GM12875 (cell line): ENCODE measurements around the gene GMPS.

Experiments used
- H3K4me3 ChIP-seq: one replicate; pipeline ENCODE4 v1.5.1; 2011; ENCODE audit warnings: low read depth, low read length, control low read depth
- TF ChIP-seq, protein P1 (sequence below): IDR thresholded peaks from 2 replicates; pipeline ENCODE4 v1.5.1; 2011; ENCODE audit warnings: low read depth, mild to moderate bottlenecking, control low read depth, inconsistent platforms, low read length, moderate library complexity, borderline replicate concordance; ENCODE audit not compliant: insufficient read depth

Gene GMPS

DNA sequence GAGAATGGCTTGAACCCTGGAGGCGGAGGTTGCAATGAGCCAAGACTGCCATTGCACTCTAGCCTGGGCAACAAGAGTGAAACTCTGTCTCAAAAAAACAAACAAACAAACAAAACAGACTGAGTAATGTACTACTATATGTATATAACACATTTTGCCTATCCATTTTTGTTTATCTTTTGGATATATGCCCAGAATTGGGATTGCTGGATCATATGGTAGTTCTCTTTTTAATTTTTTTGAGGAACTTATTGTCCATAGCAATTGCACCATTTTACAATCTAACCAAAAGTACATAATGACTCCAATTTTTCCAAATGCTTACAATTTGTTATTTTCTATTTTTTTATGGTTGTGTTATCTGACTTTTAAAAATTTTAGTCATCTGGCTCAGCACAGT, 47.3 kb downstream of the GMPS start:
- TF ChIP-seq, protein P1, sequence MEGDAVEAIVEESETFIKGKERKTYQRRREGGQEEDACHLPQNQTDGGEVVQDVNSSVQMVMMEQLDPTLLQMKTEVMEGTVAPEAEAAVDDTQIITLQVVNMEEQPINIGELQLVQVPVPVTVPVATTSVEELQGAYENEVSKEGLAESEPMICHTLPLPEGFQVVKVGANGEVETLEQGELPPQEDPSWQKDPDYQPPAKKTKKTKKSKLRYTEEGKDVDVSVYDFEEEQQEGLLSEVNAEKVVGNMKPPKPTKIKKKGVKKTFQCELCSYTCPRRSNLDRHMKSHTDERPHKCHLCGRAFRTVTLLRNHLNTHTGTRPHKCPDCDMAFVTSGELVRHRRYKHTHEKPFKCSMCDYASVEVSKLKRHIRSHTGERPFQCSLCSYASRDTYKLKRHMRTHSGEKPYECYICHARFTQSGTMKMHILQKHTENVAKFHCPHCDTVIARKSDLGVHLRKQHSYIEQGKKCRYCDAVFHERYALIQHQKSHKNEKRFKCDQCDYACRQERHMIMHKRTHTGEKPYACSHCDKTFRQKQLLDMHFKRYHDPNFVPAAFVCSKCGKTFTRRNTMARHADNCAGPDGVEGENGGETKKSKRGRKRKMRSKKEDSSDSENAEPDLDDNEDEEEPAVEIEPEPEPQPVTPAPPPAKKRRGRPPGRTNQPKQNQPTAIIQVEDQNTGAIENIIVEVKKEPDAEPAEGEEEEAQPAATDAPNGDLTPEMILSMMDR = no peak
- H3K4me3 ChIP-seq = no peak overlapping the region

DNA sequence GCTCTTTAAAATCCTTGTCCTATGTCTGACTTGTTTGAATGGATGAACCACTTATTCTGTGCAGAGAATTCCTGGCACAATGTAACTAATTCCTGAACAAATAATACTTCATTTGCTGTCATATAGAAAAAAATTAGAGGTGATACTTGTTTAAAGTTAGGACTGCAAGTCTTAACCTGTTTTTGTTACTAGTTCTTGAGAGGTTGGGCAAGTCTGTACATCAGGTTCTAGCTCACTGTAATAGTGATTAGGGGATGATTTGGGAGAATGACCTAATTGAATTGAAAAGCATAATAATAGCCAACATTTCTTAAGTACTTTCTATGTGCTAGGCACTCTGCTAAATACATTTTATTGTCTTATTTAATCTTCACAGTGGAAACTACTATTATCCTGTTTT, 49.3 kb downstream of the GMPS start:
- TF ChIP-seq, protein P1 = no peak
- no peak overlapping the region for H3K4me3 ChIP-seq

DNA sequence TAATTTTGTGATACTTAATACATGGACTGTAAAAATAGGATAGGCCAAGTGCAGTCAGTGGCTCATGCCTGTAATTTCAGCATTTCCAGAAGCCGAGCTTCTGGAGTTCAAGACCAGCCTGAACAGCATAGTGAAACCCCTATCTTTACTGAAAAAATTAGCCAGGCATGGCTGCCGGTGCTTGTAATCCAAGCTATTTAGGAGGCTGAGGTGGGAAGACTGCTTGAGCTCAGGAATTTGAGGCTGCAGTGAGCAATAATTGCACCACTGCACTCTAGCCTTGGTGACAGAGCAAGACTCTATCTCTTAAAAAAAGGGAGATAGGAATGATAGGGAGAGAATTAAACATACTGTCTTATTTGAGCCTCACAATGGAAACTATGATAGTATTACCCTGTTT, 51.0 kb downstream of the GMPS start:
- TF ChIP-seq, protein P1 = no peak
- H3K4me3 ChIP-seq = no peak overlapping the region

DNA sequence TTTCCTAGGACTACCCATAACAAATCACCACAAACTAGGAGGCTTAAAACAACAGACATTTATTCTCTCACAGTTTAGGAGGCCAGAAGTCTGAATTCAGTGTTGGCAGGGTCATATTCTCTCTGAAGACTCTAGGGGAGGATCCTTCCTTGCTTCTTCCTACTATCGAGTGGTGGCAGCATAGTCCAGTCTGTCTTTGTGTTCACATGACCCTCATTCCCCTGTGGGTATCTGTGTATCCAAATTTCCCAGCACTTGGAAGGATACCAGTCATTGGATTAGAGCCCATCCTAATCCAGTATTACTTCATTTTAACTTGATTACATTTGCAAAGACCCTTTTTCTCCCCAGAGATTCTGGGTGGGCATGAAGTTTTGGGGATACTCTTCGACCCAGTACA, 63.8 kb downstream of the GMPS start:
- TF ChIP-seq, protein P1 = no peak
- no peak overlapping the region for H3K4me3 ChIP-seq

DNA sequence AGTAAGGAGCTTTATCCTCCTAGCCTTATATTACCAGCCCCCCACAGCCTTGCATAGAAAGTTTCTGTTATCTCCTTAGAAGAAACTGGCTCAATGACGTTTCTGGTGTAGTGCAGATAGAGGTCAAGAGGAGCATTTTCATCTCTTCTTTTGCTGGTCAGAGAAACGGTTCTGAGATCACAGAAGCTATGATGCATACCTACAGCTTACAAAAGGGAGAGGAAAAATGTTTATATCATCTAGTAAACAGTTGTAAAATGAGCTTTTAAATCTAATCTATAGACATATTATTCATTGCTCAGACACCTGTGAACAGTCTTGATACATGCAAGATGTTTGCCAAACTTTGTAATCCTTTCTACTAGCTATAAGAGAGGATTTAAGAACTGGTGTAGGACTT, 68.0 kb downstream of the GMPS start:
- TF ChIP-seq, protein P1 = no peak
- H3K4me3 ChIP-seq = no peak overlapping the region

DNA sequence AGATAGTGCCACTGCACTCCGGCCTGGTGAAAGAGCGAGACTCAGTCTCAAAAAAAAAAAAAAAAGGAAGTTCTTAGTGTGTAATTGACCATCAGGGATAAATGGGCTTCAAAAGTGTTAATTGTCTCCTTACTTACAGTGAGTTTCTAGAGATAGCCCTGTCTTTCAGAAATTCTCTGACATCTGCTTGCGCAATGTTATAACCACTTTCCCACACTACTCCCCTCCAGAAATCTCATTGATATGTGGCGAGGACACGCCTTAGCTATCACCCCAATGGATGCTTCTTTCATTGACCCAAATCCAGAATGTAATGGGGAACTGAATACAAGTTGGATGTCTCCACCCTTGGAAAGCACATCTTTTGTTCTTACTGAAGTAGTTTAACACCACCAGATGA, 70.9 kb downstream of the GMPS start:
- TF ChIP-seq, protein P1 = no peak
- H3K4me3 ChIP-seq = no peak overlapping the region

DNA sequence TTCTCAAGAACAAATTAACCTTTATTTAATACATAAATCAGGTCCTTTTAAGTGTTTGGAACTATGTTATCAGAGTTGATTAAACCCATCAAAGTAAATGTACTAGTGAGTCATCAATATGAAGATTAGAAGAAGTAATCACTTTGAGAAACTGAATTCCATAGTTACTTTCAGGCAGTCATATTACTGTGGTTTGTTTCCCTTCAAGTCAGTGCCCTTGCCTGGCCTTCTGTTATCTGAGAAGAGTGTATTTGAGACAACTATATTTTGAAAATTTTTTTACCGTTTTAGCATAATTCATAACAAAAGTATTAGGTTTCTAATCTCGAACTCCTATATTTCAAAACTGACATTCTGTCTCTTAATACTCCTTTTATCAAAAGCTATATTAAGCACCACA, 73.6 kb downstream of the GMPS start:
- TF ChIP-seq, protein P1 = no peak
- no peak overlapping the region for H3K4me3 ChIP-seq
